DOHH2 (cell line): ENCODE results near the gene NFIA.

ENCODE experiments used
- H3F3A ChIP-seq: fragments of 200-600 bp; sonication (generic), shearing (Covaris generic); 2 replicates; pipeline ENCODE4 v1.6.0; 2016; ENCODE audit warnings: antibody characterized with exemption, mild to moderate bottlenecking; ENCODE audit not compliant: control insufficient read depth, insufficient read depth
- H3K27ac ChIP-seq: fragments of 200-600 bp; sonication (generic); 2 replicates; pipeline ENCODE4 v1.5.1; 2014; ENCODE audit warnings: low read depth, mild to moderate bottlenecking, low read length, moderate library complexity
- H3K27me3 ChIP-seq: fragments of 200-600 bp; sonication (generic); 2 replicates; pipeline ENCODE4 v1.6.1; 2014; ENCODE audit warnings: mild to moderate bottlenecking, low read length, mixed read lengths; ENCODE audit not compliant: control insufficient read depth
- H3K36me3 ChIP-seq: fragments of 200-600 bp; sonication (generic); 2 replicates; pipeline ENCODE4 v1.6.1; 2014; ENCODE audit warnings: mild to moderate bottlenecking, low read length, moderate library complexity, mixed read lengths; ENCODE audit not compliant: control insufficient read depth
- H3K4me1 ChIP-seq: fragments of 200-600 bp; sonication (generic); 2 replicates; pipeline ENCODE4 v1.6.1; 2014; ENCODE audit warnings: mild to moderate bottlenecking, low read length, mixed read lengths; ENCODE audit not compliant: control insufficient read depth
- H3K4me2 ChIP-seq: fragments of 200-600 bp; sonication (generic); 2 replicates; pipeline ENCODE4 v1.6.0; 2014; ENCODE audit warnings: mild to moderate bottlenecking, low read length, moderate library complexity
- H3K4me3 ChIP-seq: fragments of 200-600 bp; sonication (generic); 2 replicates; pipeline ENCODE4 v1.5.1; 2014; ENCODE audit warnings: mild to moderate bottlenecking, low read length, mixed read lengths
- H3K79me2 ChIP-seq: fragments of 200-600 bp; sonication (generic); 2 replicates; pipeline ENCODE4 v1.6.1; 2014; ENCODE audit warnings: mild to moderate bottlenecking, low read length, mixed read lengths; ENCODE audit not compliant: control insufficient read depth
- H3K9me2 ChIP-seq: fragments of 200-600 bp; sonication (generic); replicated peaks from 2 replicates; pipeline ENCODE4 v1.6.1; 2014; ENCODE audit warnings: mild to moderate bottlenecking, low read length, mixed read lengths; ENCODE audit not compliant: control insufficient read depth
- H3K9me3 ChIP-seq: fragments of 200-600 bp; sonication (generic); 2 replicates; pipeline ENCODE4 v1.6.1; 2014; ENCODE audit warnings: antibody characterized with exemption, low read length, mixed read lengths; ENCODE audit not compliant: control insufficient read depth, insufficient read depth
- H4K20me1 ChIP-seq: fragments of 200-600 bp; sonication (generic); 2 replicates; pipeline ENCODE4 v1.6.0; 2014; ENCODE audit warnings: low read depth, mild to moderate bottlenecking, antibody characterized with exemption, low read length, moderate library complexity; ENCODE audit not compliant: control insufficient read depth, insufficient read depth
- EZH2phosphoT487 ChIP-seq: fragments of 200-600 bp; sonication (generic); IDR thresholded peaks from 2 replicates; pipeline ENCODE4 v1.6.1; 2017; ENCODE audit warnings: borderline replicate concordance, mild to moderate bottlenecking, antibody characterized with exemption, low read length, moderate library complexity, mixed read lengths
- TF ChIP-seq, protein P1 (sequence below): fragments of 200-600 bp; sonication (generic); IDR thresholded peaks from one replicate; pipeline ENCODE4 v1.5.1; 2014; ENCODE audit warnings: antibody characterized with exemption, mild to moderate bottlenecking, low read depth, low read length; ENCODE audit not compliant: poor library complexity, severe bottlenecking

NFIA gene

DNA sequence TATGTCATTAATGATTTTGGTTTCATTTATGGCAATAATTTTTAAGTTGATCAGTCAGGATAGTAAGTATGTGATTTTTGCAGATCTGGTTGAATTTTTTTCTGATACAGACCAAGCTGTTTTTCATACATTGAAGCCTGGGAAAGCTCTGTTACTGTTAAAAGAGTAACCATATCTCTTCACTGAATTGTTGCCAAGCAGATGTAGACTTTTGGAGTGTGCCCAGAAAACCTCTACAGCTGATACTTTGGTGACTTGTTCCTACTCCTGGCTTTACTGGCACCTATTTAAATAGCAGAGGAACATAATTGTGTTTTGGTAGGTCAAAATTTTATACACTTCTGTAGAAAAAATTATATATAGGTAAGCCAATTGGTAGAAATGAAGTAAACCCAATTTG is 49.4 kb downstream of the NFIA start:
- H3K4me2 ChIP-seq: no peak overlapping the region
- no peak overlapping the region for H3K4me3 ChIP-seq
- no peaks in the 10 kb centered on the region; the same call in 1 of the 2 replicates for H4K20me1 ChIP-seq
- H3K27ac ChIP-seq: no peak overlapping the region
- no peaks in the 10 kb centered on the region for H3K27me3 ChIP-seq
- H3K9me2 ChIP-seq: no peaks in the 10 kb centered on the region
- H3K9me3 ChIP-seq: no peaks in the 10 kb centered on the region
- H3K79me2 ChIP-seq: peaks cover 5% of the 10 kb centered on the region; the same call in 1 of the 2 replicates
- peaks cover 3% of the 10 kb centered on the region; the same call in 1 of the 2 replicates for H3K4me1 ChIP-seq
- no peaks in the 10 kb centered on the region for H3F3A ChIP-seq
- no peaks in the 10 kb centered on the region for H3K36me3 ChIP-seq
- TF ChIP-seq EZH2phosphoT487: no peak
- TF ChIP-seq, protein P1, sequence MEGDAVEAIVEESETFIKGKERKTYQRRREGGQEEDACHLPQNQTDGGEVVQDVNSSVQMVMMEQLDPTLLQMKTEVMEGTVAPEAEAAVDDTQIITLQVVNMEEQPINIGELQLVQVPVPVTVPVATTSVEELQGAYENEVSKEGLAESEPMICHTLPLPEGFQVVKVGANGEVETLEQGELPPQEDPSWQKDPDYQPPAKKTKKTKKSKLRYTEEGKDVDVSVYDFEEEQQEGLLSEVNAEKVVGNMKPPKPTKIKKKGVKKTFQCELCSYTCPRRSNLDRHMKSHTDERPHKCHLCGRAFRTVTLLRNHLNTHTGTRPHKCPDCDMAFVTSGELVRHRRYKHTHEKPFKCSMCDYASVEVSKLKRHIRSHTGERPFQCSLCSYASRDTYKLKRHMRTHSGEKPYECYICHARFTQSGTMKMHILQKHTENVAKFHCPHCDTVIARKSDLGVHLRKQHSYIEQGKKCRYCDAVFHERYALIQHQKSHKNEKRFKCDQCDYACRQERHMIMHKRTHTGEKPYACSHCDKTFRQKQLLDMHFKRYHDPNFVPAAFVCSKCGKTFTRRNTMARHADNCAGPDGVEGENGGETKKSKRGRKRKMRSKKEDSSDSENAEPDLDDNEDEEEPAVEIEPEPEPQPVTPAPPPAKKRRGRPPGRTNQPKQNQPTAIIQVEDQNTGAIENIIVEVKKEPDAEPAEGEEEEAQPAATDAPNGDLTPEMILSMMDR: no peak

DNA sequence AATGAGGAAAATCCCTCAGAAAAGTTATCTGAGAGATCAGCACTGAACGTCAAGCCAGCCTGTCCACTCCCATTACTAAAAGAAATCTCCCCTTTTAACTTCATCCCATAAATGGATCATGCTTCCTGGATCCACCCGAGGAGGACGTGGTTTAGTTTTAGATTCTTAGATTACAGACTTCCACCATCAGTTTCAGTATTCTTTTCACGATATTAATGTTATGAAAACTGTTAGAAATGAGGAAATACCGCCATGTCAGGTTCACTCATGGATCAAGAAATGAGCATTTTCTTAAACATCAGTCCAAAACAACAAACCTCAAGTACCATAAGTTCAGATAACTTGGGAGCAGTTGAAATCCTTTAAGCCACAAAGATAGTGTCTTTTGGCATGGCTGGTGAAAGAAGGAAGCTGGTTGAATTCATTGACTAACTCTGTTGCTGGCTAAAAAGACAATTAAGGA is 49.8 kb downstream of the NFIA start:
- Histone ChIP-seq H3K9me3 (no peaks in the 10 kb centered on the region), H3K27ac (no peak overlapping the region), H3K4me1 (peaks cover 3% of the 10 kb centered on the region; the same call in 1 of the 2 replicates), H3K9me2 (no peaks in the 10 kb centered on the region), H4K20me1 (no peaks in the 10 kb centered on the region; the same call in 1 of the 2 replicates), H3F3A (no peaks in the 10 kb centered on the region), H3K27me3 (no peaks in the 10 kb centered on the region), H3K4me2 (no peak overlapping the region), H3K4me3 (no peak overlapping the region), H3K36me3 (no peaks in the 10 kb centered on the region), H3K79me2 (peaks cover 5% of the 10 kb centered on the region; the same call in 1 of the 2 replicates)
- no peak for TF ChIP-seq EZH2phosphoT487
- TF ChIP-seq, protein P1: no peak

DNA sequence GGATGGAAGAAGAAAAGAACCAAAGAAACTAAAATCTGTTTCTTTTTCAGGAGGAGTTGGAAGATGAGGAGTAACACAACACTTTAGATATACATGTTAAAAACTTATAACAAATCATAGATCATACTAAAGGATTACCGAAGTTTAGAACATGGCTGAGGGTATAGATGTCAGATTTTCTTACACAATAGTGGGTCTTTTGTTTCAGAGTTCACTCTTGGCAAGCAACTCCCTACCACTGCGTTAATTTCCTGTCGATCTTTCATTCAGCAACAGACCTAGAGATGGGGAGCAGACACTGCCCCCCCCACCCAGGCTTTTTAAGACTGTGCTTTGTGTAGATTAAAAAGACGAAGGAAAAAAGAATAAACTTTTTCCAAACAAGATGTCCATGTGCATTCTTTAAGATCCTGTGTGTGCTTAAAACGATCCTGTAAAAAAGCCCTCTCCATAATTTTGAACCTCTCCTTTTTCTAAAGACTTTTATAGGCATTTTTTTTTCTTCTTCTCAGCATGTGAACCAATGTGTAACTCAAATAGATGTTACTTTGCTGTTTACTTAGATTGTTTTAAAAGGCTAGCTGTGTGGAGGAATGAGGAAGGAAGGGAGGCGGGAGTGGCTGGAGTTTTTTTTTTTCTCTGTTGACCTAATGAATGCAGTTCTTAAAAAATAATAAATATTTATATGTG is 50.4 kb downstream of the NFIA start:
- H3K79me2 ChIP-seq: peaks cover 5% of the 10 kb centered on the region; the same call in 1 of the 2 replicates
- peaks cover 3% of the 10 kb centered on the region; the same call in 1 of the 2 replicates for H3K4me1 ChIP-seq
- no peaks in the 10 kb centered on the region for H3K27me3 ChIP-seq
- no peaks in the 10 kb centered on the region for H3F3A ChIP-seq
- no peak overlapping the region for H3K4me2 ChIP-seq
- H3K9me2 ChIP-seq: no peaks in the 10 kb centered on the region
- TF ChIP-seq EZH2phosphoT487: no peak
- TF ChIP-seq, protein P1: no peak
- no peaks in the 10 kb centered on the region; the same call in 1 of the 2 replicates for H4K20me1 ChIP-seq
- no peak overlapping the region for H3K4me3 ChIP-seq
- H3K36me3 ChIP-seq: no peaks in the 10 kb centered on the region
- H3K27ac ChIP-seq: no peak overlapping the region
- H3K9me3 ChIP-seq: no peaks in the 10 kb centered on the region
